Measurements from ENCODE around the gene CD74.

DNA sequence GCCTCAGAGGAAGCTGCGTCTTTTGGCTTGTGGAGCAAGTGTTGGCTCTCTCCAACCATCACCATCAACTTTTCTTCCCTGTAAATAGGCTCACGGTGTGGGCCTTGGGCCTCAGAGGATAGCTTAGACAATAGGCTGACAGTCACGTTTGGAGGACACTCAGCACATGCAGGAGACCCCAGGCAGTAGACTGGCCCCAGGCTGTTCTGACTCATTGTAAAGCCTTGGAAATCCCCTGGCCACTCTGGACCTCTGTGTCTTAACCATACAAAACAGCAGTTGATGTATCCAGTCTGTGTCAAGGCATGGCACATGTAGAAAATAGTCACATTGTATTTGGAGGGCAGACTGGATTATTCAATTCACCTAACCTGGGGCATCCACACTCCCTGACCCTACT is 18.6 kb downstream of the CD74 start:
- TF ChIP-seq, protein P1, sequence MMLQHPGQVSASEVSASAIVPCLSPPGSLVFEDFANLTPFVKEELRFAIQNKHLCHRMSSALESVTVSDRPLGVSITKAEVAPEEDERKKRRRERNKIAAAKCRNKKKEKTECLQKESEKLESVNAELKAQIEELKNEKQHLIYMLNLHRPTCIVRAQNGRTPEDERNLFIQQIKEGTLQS (IDR thresholded peaks at IDR 0.05), result no peak
- TF ChIP-seq CTCF (IDR thresholded peaks at IDR 0.05; ENCODE audit: low read depth, low read length, missing input control), result no peak
- no peak for TF ChIP-seq FOXA1 (IDR thresholded peaks at IDR 0.05)
- no peak for TF ChIP-seq YY1 (IDR thresholded peaks at IDR 0.05)
- TF ChIP-seq RAD21 (IDR thresholded peaks at IDR 0.05), result no peak
- TF ChIP-seq RXRA (IDR thresholded peaks at IDR 0.05), result no peak
- TF ChIP-seq, protein P2, sequence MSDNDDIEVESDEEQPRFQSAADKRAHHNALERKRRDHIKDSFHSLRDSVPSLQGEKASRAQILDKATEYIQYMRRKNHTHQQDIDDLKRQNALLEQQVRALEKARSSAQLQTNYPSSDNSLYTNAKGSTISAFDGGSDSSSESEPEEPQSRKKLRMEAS (IDR thresholded peaks at IDR 0.05), result no peak
